Measurements from ENCODE around the gene SLC25A51.

Gene SLC25A51

DNA sequence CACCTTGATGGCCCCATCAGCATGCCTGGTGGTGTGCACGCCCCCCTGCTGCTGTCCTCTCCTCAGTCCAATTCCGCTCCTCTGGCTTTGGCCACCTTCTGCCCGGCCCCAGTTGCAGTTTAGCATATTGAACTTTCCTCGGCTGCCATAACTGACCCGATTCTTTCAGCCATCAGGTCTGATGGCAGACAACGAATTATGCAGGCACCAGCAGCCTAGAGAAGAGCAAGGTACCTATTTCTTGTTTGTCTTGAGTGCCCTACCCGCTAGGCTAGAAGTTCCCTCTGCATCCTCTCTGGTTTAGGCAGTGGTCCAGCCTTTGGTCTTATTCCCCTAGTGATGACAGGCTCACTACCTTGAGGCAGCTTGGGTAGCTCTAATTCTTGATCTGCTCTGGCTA lies 43.0 kb upstream of the SLC25A51 start:
- H3K9me3 ChIP-seq (ENCODE audit: severe bottlenecking) = no peaks in the 10 kb centered on the region
- H3K27me3 ChIP-seq (ENCODE audit: insufficient read depth, poor library complexity, severe bottlenecking) = no peaks in the 10 kb centered on the region
- H3K36me3 ChIP-seq (ENCODE audit: low read depth) = peaks cover 56% of the 10 kb centered on the region
- H3K4me1 ChIP-seq (ENCODE audit: insufficient read depth, poor library complexity, severe bottlenecking) = peaks cover 48% of the 10 kb centered on the region
- H3K27ac ChIP-seq (ENCODE audit: poor library complexity, severe bottlenecking) = peak overlapping the region; percentile 96
- no peak for DNase-seq (ENCODE audit: low spot score)
- ATAC-seq (ENCODE audit: low read depth) = no peak
- H3K4me3 ChIP-seq (ENCODE audit: severe bottlenecking) = no peak overlapping the region
- TF ChIP-seq, protein P1, sequence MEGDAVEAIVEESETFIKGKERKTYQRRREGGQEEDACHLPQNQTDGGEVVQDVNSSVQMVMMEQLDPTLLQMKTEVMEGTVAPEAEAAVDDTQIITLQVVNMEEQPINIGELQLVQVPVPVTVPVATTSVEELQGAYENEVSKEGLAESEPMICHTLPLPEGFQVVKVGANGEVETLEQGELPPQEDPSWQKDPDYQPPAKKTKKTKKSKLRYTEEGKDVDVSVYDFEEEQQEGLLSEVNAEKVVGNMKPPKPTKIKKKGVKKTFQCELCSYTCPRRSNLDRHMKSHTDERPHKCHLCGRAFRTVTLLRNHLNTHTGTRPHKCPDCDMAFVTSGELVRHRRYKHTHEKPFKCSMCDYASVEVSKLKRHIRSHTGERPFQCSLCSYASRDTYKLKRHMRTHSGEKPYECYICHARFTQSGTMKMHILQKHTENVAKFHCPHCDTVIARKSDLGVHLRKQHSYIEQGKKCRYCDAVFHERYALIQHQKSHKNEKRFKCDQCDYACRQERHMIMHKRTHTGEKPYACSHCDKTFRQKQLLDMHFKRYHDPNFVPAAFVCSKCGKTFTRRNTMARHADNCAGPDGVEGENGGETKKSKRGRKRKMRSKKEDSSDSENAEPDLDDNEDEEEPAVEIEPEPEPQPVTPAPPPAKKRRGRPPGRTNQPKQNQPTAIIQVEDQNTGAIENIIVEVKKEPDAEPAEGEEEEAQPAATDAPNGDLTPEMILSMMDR (IDR thresholded peaks at IDR 0.05; ENCODE audit: poor library complexity, severe bottlenecking) = no peak

DNA sequence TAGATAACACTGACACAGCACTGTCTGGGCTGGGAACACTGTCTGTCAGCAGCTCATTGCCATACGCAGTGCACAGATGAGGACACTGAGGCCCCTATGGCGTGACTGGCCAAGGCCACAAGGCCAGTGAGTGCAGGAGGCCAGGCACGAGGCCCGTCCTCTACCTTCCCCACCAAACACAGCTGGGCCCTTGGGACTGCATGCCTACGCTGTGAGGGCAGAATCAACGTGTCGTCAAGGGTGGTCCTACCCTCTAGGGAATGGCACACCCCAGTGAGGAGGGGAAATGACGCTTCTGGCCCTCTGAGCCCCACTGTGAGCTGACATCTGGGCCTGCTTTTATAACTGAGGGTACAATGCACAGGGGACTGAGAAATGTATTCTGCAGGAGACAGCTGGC lies 42.1 kb upstream of the SLC25A51 start:
- ATAC-seq (ENCODE audit: low read depth) = no peak
- DNase-seq (ENCODE audit: low spot score) = no peak
- no peaks in the 10 kb centered on the region for H3K27me3 ChIP-seq (ENCODE audit: insufficient read depth, poor library complexity, severe bottlenecking)
- peaks cover 57% of the 10 kb centered on the region for H3K36me3 ChIP-seq (ENCODE audit: low read depth)
- no peak overlapping the region for H3K4me3 ChIP-seq (ENCODE audit: severe bottlenecking)
- H3K9me3 ChIP-seq (ENCODE audit: severe bottlenecking) = no peaks in the 10 kb centered on the region
- TF ChIP-seq, protein P1 (IDR thresholded peaks at IDR 0.05; ENCODE audit: poor library complexity, severe bottlenecking) = no peak
- H3K27ac ChIP-seq (ENCODE audit: poor library complexity, severe bottlenecking) = peak overlapping the region; percentile 96
- H3K4me1 ChIP-seq (ENCODE audit: insufficient read depth, poor library complexity, severe bottlenecking) = peaks cover 47% of the 10 kb centered on the region

GRCh38 chr9:37944671-37945481 lies 40.9 kb upstream of the SLC25A51 start:
- H3K27ac ChIP-seq (ENCODE audit: poor library complexity, severe bottlenecking) = peak overlapping the region; percentile 96
- H3K4me1 ChIP-seq (ENCODE audit: insufficient read depth, poor library complexity, severe bottlenecking) = peaks cover 50% of the 10 kb centered on the region
- DNase-seq (ENCODE audit: low spot score) (no peak), ATAC-seq (ENCODE audit: low read depth) (peak; percentile 56)
- H3K36me3 ChIP-seq (ENCODE audit: low read depth) = peaks cover 51% of the 10 kb centered on the region
- H3K4me3 ChIP-seq (ENCODE audit: severe bottlenecking) = no peak overlapping the region
- TF ChIP-seq, protein P1 (IDR thresholded peaks at IDR 0.05; ENCODE audit: poor library complexity, severe bottlenecking) = no peak
- H3K27me3 ChIP-seq (ENCODE audit: insufficient read depth, poor library complexity, severe bottlenecking) = no peaks in the 10 kb centered on the region
- no peaks in the 10 kb centered on the region for H3K9me3 ChIP-seq (ENCODE audit: severe bottlenecking)

- no peak for ATAC-seq (ENCODE audit: low read depth)
- Histone ChIP-seq H3K9me3 (ENCODE audit: severe bottlenecking) (no peaks in the 10 kb centered on the region), H3K27ac (ENCODE audit: poor library complexity, severe bottlenecking) (peak overlapping the region; percentile 96), H3K4me3 (ENCODE audit: severe bottlenecking) (no peak overlapping the region), H3K36me3 (ENCODE audit: low read depth) (peaks cover 56% of the 10 kb centered on the region), H3K27me3 (ENCODE audit: insufficient read depth, poor library complexity, severe bottlenecking) (no peaks in the 10 kb centered on the region), H3K4me1 (ENCODE audit: insufficient read depth, poor library complexity, severe bottlenecking) (peaks cover 57% of the 10 kb centered on the region)
- no peak for DNase-seq (ENCODE audit: low spot score)
- TF ChIP-seq, protein P1 (IDR thresholded peaks at IDR 0.05; ENCODE audit: poor library complexity, severe bottlenecking) = no peak
Observed at GRCh38 chr9:37944266-37944650, 40.3 kb upstream of the SLC25A51 start.
